ENCODE measurements around the gene OR52N4. TPM values are rescaled to one million over a fixed set of nuclear protein-coding genes. Genes with fewer than 3 reads are reported as not detected.

OR52N4 gene
- total RNA-seq, 1 donor from 2014 or later: 1.9 TPM

Other genes starting within 250 kb of the OR52N4 start
- gene UBQLN3, start 244.3 kb upstream of the OR52N4 start, total RNA-seq: 0.20 TPM in 1 of 2 replicates, not detected in the other
- 0.12 and 0.34 TPM in 2 replicates for gene UBQLNL, start 237.5 kb upstream of the OR52N4 start, total RNA-seq
- 0.20 TPM in 1 of 2 replicates, not detected in the other for gene OR52H1, start 205.7 kb upstream of the OR52N4 start, total RNA-seq
- not detected in 2 replicates for gene OR52B6, start 173.4 kb upstream of the OR52N4 start, total RNA-seq
- gene TRIM6, start 157.6 kb upstream of the OR52N4 start, total RNA-seq: 0.07 and 0.10 TPM in 2 replicates
- gene TRIM34, start 129.2 kb upstream of the OR52N4 start, total RNA-seq: 9.7 and 9.8 TPM in 2 replicates
- 22.1 and 24.0 TPM in 2 replicates for gene TRIM5, start 69.2 kb upstream of the OR52N4 start, total RNA-seq
- 280 and 282 TPM in 2 replicates for gene TRIM22, start 64.5 kb upstream of the OR52N4 start, total RNA-seq
- gene OR56B1, start 17.8 kb upstream of the OR52N4 start, total RNA-seq: 0.17 and 0.37 TPM in 2 replicates
- gene OR52N5, start 29.1 kb downstream of the OR52N4 start, total RNA-seq: not detected in 2 replicates
- gene OR52N1, start 37.0 kb downstream of the OR52N4 start, total RNA-seq: not detected in 2 replicates
- not detected in 2 replicates for gene OR52N2, start 54.7 kb downstream of the OR52N4 start, total RNA-seq
- not detected in 2 replicates for gene OR52E6, start 87.7 kb downstream of the OR52N4 start, total RNA-seq
- gene OR52E8, start 103.4 kb downstream of the OR52N4 start, total RNA-seq: not detected in 2 replicates
- gene OR52E4, start 126.4 kb downstream of the OR52N4 start, total RNA-seq: not detected in 2 replicates
- not detected in 2 replicates for gene OR52E5, start 139.0 kb downstream of the OR52N4 start, total RNA-seq
- not detected in 2 replicates for gene OR56A3, start 188.0 kb downstream of the OR52N4 start, total RNA-seq
- gene OR56A5, start 214.3 kb downstream of the OR52N4 start, total RNA-seq: not detected in 2 replicates
- not detected in 2 replicates for gene OR52L1, start 232.7 kb downstream of the OR52N4 start, total RNA-seq

Data from T-helper 1 cell treated with Interleukin-12 subunit alpha and Interleukin-12 subunit beta and Interleukin-4 antibody, amounts not matched to agents 30 ng/mL and 1 ng/mL, for 36 hours (primary cell).